IPS DF 4.7 (cell line): ENCODE measurements around the gene SEMA4C.

Source experiments
- DNase-seq: peaks from one replicate; pipeline ENCODE4 v3.0.0-alpha.2; 2013; ENCODE audit warnings: low spot score; ENCODE audit errors: extremely low read depth

SEMA4C gene

DNA sequence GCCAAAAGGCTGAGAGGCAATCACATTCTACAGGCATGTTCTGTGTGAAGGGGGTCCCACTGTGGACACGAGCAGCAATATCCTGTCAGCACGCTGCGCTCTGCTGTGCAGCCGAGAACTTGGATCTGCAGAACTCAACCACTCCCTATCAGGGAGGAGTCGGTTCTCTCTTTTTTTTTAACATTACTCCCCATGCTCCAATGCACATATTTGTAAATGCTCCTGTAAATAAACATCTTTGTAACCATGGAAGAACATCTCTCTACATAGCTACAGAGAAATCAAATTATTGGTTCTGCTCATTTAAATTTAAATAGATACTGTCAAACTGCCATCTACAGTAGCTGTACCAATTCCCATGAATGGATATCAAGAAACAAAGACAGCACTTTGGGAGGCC lies 23.1 kb downstream of the SEMA4C start:
- DNase-seq, result no peak

DNA sequence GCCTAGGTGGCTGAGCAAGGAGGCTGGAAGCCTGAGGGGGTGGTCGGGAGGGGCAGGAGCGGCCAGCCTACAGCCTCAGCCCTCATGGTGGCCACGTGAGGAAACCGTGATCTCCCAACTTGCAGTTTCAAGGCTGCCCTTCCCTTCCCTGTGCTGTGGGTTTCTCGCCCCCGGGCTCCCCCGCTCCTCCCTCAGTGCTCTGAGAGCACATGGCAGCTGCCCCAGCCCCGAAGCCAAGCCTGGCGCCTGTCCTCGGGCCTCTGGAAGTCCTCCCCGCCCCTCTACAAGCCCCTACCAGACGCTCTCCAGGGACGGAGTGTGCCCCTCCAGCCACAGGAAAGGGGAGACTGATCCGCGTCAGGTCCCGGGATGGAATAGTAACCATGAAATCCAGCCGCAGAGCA lies 25.5 kb downstream of the SEMA4C start:
- DNase-seq, result no peak

GRCh38 chr2:96843538-96844268 lies 26.2 kb downstream of the SEMA4C start, which contains the start of gene ANKRD23:
TSS of gene ANKRD23 (minus strand) at chr2:96844021. CDS start at chr2:96843992, 29 bp downstream.
- DNase-seq, result no peak

- DNase-seq, result no peak
These were observed 27.3 kb downstream of the SEMA4C start for GRCh38 chr2:96842600-96842999.

DNA sequence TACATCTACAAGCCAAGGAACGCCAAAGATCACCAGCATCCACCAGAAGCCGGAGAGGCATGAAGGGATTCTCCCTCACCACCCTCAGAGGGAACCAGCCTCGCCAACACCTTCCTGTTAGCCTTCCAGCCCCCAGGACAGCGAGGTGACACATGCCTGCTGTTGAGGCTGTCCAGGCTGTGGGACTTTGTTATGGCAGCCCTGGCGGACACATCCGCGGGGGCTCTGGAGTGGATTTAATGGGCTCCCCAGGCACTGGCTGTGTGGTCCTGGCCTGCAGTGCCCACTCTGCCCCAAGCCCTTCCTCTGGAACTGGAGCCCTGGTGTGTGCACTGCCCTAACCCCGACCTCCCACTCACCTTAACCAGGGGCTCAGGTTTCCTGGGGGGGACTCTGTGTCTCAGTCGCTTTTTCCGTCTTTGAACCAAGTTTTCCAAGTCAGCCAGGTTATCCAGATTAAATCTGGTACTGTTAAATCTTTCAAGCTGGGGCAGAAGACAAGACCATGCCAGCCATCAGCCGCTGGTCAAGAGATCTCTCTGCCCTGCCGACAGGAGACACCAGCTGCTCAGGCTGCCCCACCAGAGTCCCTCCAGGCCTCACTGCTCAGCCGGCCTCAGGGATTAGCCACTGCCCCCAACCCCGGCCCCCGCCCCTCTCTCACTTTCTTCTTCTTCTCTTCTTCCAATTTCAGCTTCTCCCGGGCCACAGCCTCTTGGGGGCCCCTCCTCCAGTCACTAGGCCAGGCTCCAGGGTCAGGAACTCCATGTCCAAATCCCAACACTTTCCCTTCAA lies 28.0 kb downstream of the SEMA4C start:
- DNase-seq, result no peak

DNA sequence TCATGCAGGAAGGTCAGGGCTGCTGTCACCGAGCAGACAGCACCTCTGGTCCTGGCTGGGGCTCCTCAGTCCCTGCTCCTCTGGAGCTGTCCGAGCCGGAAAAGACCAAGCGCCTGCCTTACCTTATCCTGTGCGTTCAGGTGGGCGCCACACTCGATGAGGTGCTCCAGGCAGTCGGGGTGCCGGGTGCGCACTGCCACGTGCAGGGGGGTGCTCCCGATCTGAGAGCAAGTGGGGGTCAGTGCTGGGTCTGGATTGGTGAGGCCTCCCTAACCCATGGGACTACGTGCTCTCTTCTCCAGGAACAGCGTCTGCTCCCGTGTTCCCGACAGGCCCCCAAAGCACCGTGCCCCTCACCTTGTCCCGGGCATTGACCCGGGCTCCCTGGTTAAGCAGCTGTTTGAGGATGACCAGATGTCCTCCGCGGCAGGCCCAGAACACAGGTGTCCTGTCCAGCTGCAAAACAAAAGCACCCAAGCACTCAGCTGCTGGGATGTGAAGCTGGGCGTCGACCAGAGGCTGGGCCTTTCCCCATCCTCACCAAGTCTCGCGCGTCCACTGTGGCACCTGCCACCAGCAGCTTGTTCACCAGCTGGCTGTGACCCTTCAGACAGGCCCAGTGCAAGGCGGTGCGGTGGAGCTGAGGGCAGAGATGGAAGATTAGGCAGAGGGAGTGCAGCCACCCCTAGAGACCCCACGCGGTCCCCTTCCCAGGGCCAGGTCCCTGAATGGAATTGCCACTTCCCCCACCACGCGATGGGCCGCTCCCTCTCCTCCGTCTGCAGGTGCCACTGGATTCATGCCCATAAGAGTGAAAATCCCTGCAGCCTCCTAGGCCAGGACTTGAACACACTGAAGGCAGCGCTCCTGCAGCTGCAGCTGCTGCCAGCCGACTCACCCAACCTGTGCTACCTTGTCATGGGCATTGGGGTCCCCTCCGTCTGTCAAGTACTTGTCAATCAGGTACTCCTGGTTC lies 29.7 kb downstream of the SEMA4C start:
- DNase-seq, result no peak

DNA sequence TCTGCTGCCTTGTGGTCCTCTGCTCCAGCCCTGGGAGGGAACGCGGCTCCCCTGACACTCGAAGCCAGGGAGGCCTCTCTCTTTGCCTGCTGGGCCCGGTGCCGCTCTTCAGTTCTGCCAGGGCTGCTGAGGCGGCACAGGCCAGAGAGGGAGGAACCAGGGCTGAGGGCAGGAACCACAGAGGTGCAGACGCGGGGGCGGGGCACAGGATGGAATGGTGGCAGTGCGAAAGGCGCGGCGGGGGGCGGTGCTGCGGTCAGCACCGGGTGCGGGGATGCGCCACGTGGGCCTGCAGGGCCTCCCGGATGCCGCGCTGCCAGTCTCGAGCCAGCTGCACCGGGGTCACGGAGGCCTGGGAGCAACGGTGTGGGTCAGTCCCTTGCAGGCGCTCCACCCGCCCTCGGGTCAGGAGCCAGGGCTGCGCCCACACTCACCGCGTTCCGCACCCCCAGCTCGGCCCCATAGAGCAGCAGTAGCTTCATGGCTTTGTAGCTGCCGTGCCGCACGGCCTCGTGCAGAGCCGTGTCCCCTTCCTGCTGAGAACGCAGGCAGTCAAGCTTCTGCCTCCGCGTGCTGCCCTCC lies 30.5 kb downstream of the SEMA4C start:
- no peak for DNase-seq

DNA sequence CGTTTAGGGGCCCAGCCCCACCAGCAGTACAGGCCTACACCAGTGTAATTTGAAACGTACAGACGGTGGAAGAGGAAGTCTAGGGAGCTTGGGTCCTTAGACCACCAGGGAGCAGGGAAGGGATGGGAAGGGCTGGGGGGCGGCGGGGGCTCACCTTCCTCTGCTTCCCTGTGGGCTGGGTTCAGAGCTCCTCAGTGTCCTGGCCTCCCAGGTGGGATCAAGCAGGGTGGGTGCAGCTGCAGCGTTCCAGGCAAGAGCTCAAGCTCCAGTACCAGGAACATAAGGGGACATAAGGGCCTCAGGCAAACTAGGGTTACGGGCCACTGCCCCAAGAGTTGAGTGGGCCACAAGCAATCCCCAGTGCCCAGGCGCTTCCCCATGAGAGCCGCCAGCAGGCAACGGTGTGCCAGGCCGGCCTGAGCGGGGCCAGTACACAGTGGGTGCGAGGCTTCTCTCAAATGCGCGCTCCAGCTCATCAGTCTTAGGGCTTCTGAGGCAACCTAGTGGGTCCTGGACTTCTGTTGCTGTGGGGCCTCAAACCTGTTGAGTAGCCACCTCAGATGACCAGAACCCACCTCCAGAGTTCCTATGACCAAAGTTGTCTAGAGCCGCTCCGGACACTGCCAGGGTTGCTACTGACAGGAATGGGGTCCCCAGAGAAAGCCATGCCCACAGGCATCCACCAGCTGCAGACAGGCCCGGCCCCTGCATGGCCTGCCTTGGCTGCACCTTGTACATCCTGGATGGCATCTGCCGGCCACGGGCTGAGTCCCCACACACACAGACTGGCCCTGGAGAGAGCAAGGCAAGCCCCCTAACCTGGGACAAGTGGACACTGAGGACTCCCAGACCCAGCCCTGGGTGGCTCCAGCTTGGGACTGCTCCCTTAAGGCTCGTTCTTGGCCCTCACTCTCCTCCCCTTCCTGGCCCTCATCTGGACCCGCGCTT lies 31.3 kb downstream of the SEMA4C start:
- DNase-seq, result no peak

DNA sequence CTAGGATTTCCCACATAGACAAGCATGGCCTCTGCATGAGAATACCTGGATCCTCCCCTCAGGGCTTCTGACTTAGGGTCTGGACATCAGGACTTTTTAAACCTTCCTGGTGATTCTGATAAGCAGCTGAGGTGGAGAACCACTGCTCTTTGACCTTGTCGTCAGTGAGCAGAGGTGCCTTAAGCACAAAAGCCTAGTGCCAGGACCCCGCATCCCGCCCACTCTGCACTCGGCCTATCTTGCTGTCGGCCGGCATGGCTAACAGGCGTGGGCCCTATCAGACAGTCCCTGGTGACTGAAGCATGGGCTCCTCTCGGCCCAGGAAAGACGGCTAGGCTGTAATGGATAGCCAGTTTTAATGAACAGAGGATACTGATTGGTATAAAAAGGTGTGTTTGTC lies 32.3 kb downstream of the SEMA4C start:
- no peak for DNase-seq

DNA sequence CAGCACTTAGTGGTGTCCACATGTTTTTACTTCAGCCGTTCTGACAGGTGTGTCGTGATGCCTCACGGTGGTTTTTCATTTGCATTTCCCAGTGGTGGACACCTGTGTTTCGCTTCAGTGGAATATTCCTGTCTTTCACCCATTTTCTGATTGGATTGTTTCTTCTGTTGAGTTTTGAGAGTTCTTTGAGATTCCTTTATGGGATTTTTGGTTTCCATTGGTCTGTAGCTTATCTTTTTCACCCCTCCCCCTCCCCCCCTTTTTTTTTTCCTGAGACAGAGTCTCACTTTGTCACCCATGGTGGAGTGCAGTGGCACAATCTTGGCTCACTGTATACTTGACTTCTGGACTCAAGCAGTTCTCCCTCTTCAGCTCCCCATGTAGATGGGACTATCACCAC lies 34.0 kb downstream of the SEMA4C start:
- no peak for DNase-seq

GRCh38 chr2:96832754-96833507 lies 36.9 kb downstream of the SEMA4C start:
- no peak for DNase-seq

GRCh38 chr2:96832408-96832753 lies 37.5 kb downstream of the SEMA4C start:
- DNase-seq, result no peak

- DNase-seq, result no peak
These were observed 38.2 kb downstream of the SEMA4C start for GRCh38 chr2:96831679-96832078.

GRCh38 chr2:96830044-96830562 lies 39.8 kb downstream of the SEMA4C start:
- DNase-seq, result no peak

DNA sequence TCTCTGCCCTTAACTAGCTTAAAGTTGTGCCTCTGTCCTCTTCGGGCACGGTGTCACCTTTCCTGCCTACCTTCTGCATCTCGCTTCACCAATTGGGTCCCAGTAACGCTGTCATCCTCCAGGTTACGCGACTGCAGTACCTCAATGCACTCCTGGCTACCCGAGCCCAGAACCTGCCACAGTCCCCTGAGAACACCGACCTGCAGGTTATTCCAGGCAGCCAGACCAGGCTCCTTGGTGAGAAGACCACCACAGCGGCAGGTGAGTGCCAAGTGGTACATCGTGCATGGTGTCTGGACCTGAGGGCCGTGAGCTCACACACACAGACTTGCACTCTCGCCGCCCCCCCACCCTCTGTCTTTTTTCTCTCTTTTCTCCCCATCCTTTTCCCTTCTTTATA lies 41.0 kb downstream of the SEMA4C start:
- no peak for DNase-seq

DNA sequence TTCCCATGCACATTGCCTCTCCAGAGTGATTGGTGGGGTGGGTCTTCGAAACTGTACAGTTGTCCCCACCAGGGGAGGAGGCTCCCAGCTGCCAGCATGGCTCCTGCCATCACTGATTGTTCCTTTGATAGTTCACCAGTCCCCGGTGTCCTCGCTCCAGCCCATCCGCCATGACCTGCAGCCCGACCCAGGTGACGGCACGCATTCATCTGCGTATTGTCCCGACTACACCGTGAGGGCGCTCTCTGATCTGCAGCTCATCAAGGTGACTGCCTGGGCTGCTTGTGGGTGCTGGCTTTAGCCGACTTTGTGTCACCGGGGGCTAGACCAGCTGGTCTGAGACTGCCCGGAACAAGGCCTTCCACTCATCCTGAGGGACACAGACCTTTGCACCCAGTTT lies 41.4 kb downstream of the SEMA4C start:
- no peak for DNase-seq

DNA sequence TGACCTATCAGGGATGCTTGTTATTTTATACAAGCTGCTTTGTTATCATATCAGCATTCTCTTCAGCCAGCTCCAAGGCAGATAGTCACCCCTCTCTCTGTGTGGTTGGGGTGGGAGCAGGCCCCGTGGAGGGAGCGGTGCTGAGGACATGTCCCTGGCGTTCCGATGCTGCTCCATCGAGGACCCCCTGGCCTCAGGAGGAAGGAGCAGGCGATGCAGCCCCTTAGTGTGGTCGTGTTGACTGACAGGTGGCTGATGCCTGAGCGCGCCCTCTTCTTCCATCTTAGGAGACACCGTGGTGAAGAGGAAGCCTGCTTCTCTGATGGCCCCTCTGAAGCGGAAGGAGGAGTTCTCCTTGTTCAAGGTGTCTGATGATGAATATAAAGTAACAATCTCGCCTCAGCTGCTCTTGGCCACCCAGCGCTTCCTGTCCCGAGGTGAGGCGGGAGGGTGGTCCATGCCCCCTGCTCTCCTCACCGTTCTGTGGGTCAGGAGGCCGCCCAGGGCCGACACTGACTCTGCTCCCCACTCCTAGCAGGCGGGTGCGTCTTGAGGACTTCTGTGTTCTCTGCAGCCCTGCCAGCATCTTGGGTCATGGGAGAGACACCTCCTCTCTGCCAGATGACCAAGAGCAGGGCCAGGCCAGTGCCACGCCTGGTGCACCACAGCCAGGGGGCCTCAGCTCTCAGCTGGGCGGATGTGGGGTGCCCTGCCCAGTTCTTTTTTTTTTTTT lies 43.2 kb downstream of the SEMA4C start:
- no peak for DNase-seq

GRCh38 chr2:96825057-96825456 lies 44.8 kb downstream of the SEMA4C start:
- no peak for DNase-seq
